Subcutaneous abdominal adipose tissue (tissue), 5 donors: ENCODE data around the gene TRIO.

Source experiments
- H3K27ac ChIP-seq: one replicate; pipeline ENCODE4 v1.7.0; 2013; ENCODE audit warnings: low read depth, mild to moderate bottlenecking, inconsistent platforms, low read length, moderate library complexity
- H3K27me3 ChIP-seq, 5 donors: one replicate each; pipeline ENCODE4 v1.7.0; 2013; ENCODE audit warnings: low read length in 5 of 5, inconsistent platforms in 1 of 5; ENCODE audit not compliant: control insufficient read depth in 5 of 5, insufficient read depth in 4 of 5
- H3K36me3 ChIP-seq, 5 donors: one replicate each; pipeline ENCODE4 v1.7.0; 2013; ENCODE audit warnings: low read length in 5 of 5; ENCODE audit not compliant: control insufficient read depth in 5 of 5, insufficient read depth in 5 of 5
- H3K4me1 ChIP-seq, 5 donors: one replicate each; pipeline ENCODE4 v1.7.0; 2013; ENCODE audit warnings: low read length in 5 of 5, mild to moderate bottlenecking in 3 of 5, moderate library complexity in 1 of 5; ENCODE audit not compliant: control insufficient read depth in 5 of 5, insufficient read depth in 5 of 5
- H3K4me3 ChIP-seq, 5 donors: one replicate each; pipeline ENCODE4 v1.7.0; 2013; ENCODE audit warnings: low read length in 5 of 5, low read depth in 1 of 5
- H3K9ac ChIP-seq, 5 donors: one replicate each; pipeline ENCODE4 v1.7.0; 2013; ENCODE audit warnings: low read length in 5 of 5, mild to moderate bottlenecking in 4 of 5, moderate library complexity in 3 of 5
- H3K9me3 ChIP-seq, 5 donors: one replicate each; pipeline ENCODE4 v1.7.0; 2013; ENCODE audit warnings: low read length in 5 of 5; ENCODE audit not compliant: control insufficient read depth in 5 of 5
- donor health status: healthy.
- donor health status: healthy.
- donor health status: healthy.
- donor health status: healthy.
- donor health status: healthy.

Gene TRIO

GRCh38 chr5:14420101-14420811, 277.1 kb downstream of the TRIO start:
- no peak overlapping the region for H3K27ac ChIP-seq

GRCh38 chr5:14421851-14422250, 278.7 kb downstream of the TRIO start:
- H3K9me3 ChIP-seq, result no peaks in the 10 kb centered on the region
- H3K4me3 ChIP-seq, result no peak overlapping the region
- H3K36me3 ChIP-seq, result peaks cover 6 to 69% (median 48%) of the 10 kb centered on the region in 5 donors
- no peak overlapping the region for H3K9ac ChIP-seq
- no peak overlapping the region for H3K27ac ChIP-seq
- no peaks in the 10 kb centered on the region for H3K27me3 ChIP-seq
- H3K4me1 ChIP-seq, result peaks cover 0 to 29% (median 8%) of the 10 kb centered on the region in 5 donors

More at GRCh38 chr5:14420101-14420811, 277.1 kb downstream of the TRIO start:
- Histone ChIP-seq H3K4me1 (peaks cover 0 to 32% (median 8%) of the 10 kb centered on the region in 5 donors), H3K36me3 (peaks cover 3 to 63% (median 45%) of the 10 kb centered on the region in 5 donors), H3K4me3 (no peak overlapping the region), H3K27me3 (no peaks in the 10 kb centered on the region), H3K9ac (no peak overlapping the region), H3K9me3 (no peaks in the 10 kb centered on the region)

GRCh38 chr5:14424011-14424685, 281.0 kb downstream of the TRIO start:
- H3K27ac ChIP-seq, result no peak overlapping the region
- no peaks in the 10 kb centered on the region for H3K9me3 ChIP-seq
- no peaks in the 10 kb centered on the region for H3K27me3 ChIP-seq
- no peak overlapping the region for H3K9ac ChIP-seq
- H3K4me3 ChIP-seq, result no peak overlapping the region
- peaks cover 0 to 39% (median 6%) of the 10 kb centered on the region in 5 donors for H3K4me1 ChIP-seq
- peaks cover 6 to 66% (median 46%) of the 10 kb centered on the region in 5 donors for H3K36me3 ChIP-seq

- Histone ChIP-seq H3K4me1 (peaks cover 0 to 30% (median 4%) of the 10 kb centered on the region in 5 donors), H3K4me3 (no peak overlapping the region), H3K27me3 (no peaks in the 10 kb centered on the region), H3K9ac (no peak overlapping the region), H3K9me3 (no peaks in the 10 kb centered on the region), H3K36me3 (peaks cover 10 to 52% (median 34%) of the 10 kb centered on the region in 5 donors), H3K27ac (no peak overlapping the region)
Observed at GRCh38 chr5:14425559-14425958, 282.4 kb downstream of the TRIO start.

GRCh38 chr5:14426521-14426920, 283.4 kb downstream of the TRIO start:
- Histone ChIP-seq H3K4me1 (peaks cover 0 to 26% (median 3%) of the 10 kb centered on the region in 5 donors), H3K9ac (no peak overlapping the region), H3K36me3 (peaks cover 7 to 47% (median 31%) of the 10 kb centered on the region in 5 donors), H3K4me3 (no peak overlapping the region), H3K27me3 (no peaks in the 10 kb centered on the region), H3K9me3 (no peaks in the 10 kb centered on the region), H3K27ac (no peak overlapping the region)

GRCh38 chr5:14428302-14429081, 285.4 kb downstream of the TRIO start:
- peak overlapping the region in 2 of 5 donors; percentile 9 to 15 for H3K9ac ChIP-seq
- peaks cover 0 to 22% (median 3%) of the 10 kb centered on the region in 5 donors for H3K4me1 ChIP-seq
- no peaks in the 10 kb centered on the region for H3K27me3 ChIP-seq
- H3K27ac ChIP-seq, result no peak overlapping the region
- no peak overlapping the region for H3K4me3 ChIP-seq
- peaks cover 7 to 30% (median 17%) of the 10 kb centered on the region in 5 donors for H3K36me3 ChIP-seq
- H3K9me3 ChIP-seq, result no peaks in the 10 kb centered on the region

- no peak overlapping the region for H3K9ac ChIP-seq
- no peaks in the 10 kb centered on the region for H3K27me3 ChIP-seq
- H3K27ac ChIP-seq, result no peak overlapping the region
- peaks cover 7 to 30% (median 16%) of the 10 kb centered on the region in 5 donors for H3K36me3 ChIP-seq
- H3K4me3 ChIP-seq, result no peak overlapping the region
- H3K9me3 ChIP-seq, result no peaks in the 10 kb centered on the region
- peaks cover 0 to 18% (median 3%) of the 10 kb centered on the region in 5 donors for H3K4me1 ChIP-seq
Observed at GRCh38 chr5:14429101-14430050, 286.2 kb downstream of the TRIO start.

GRCh38 chr5:14431534-14431933, 288.4 kb downstream of the TRIO start:
- no peaks in the 10 kb centered on the region for H3K27me3 ChIP-seq
- peaks cover 0 to 18% (median 3%) of the 10 kb centered on the region in 5 donors for H3K4me1 ChIP-seq
- no peaks in the 10 kb centered on the region for H3K9me3 ChIP-seq
- H3K4me3 ChIP-seq, result no peak overlapping the region
- H3K27ac ChIP-seq, result no peak overlapping the region
- peaks cover 4 to 21% (median 14%) of the 10 kb centered on the region in 5 donors for H3K36me3 ChIP-seq
- H3K9ac ChIP-seq, result no peak overlapping the region

GRCh38 chr5:14432931-14433589, 289.9 kb downstream of the TRIO start:
- H3K27ac ChIP-seq, result no peak overlapping the region
- peaks cover 0 to 10% (median 5%) of the 10 kb centered on the region in 5 donors for H3K36me3 ChIP-seq
- no peak overlapping the region for H3K9ac ChIP-seq
- no peak overlapping the region for H3K4me3 ChIP-seq
- no peaks in the 10 kb centered on the region for H3K9me3 ChIP-seq
- H3K27me3 ChIP-seq, result no peaks in the 10 kb centered on the region
- H3K4me1 ChIP-seq, result peaks cover 0 to 13% (median 3%) of the 10 kb centered on the region in 5 donors
